Naive thymus-derived CD4-positive, alpha-beta T cell (primary cell): ENCODE results near the gene CRHBP. TPM values are rescaled to one million over a fixed set of nuclear protein-coding genes. Genes with fewer than 3 reads are reported as not detected.
"Not testable (repeated sequence)": the region's sequence is repeated elsewhere in the genome, so short reads cannot be mapped to it uniquely, and the experiment has no call there.

Experiments
- ATAC-seq: fragments of 150-1000 bp; cut with Tn5 transposase; 2 replicates; pipeline ENCODE4 v1.10.0; 2021; ENCODE audit warnings: mild to moderate bottlenecking, moderate library complexity
- CTCF ChIA-PET: fragments of 350-600 bp; sonication (Branson Sonifier 250); formaldehyde crosslinking; loops from one replicate; lab custom pipeline; 2021; ENCODE audit warnings: antibody characterized with exemption; lab: Charles Lee
- POLR2A ChIA-PET: fragments of 350-600 bp; sonication (Branson Sonifier 250); formaldehyde crosslinking; loops from one replicate; lab custom pipeline; 2021; ENCODE audit warnings: antibody characterized with exemption, inconsistent platforms; lab: Charles Lee
- DNase-seq, 9 donors: peaks; one replicate each; pipeline versions ENCODE4 v3.0.0 to v3.0.0-alpha.2; 2020 to 2022; ENCODE audit warnings: mixed read lengths in 1 of 9
- H3K27ac ChIP-seq: one replicate; pipeline ENCODE4 v1.7.0; 2013; ENCODE audit warnings: mild to moderate bottlenecking, low read depth, low read length, moderate library complexity
- H3K27me3 ChIP-seq, 2 donors: one replicate each; pipeline ENCODE4 v1.7.0; 2013; ENCODE audit warnings: low read length in 2 of 2, mild to moderate bottlenecking in 2 of 2, moderate library complexity in 2 of 2; ENCODE audit not compliant: control insufficient read depth in 2 of 2, insufficient read depth in 2 of 2
- H3K36me3 ChIP-seq, 3 experiments: 1 replicate in 2 of 3; 2 replicates in 1 of 3; pipeline ENCODE4 v1.7.0; 2013; ENCODE audit warnings: low read length in 3 of 3, mild to moderate bottlenecking in 3 of 3, moderate library complexity in 1 of 3; ENCODE audit not compliant: insufficient read depth in 3 of 3, control insufficient read depth in 2 of 3
- H3K4me1 ChIP-seq, 2 donors: one replicate each; pipeline ENCODE4 v1.7.0; 2013; ENCODE audit warnings: low read length in 2 of 2, mild to moderate bottlenecking in 2 of 2, moderate library complexity in 1 of 2; ENCODE audit not compliant: control insufficient read depth in 2 of 2, insufficient read depth in 2 of 2
- H3K4me3 ChIP-seq: 2 replicates; pipeline ENCODE4 v1.7.0; 2013; ENCODE audit warnings: mild to moderate bottlenecking, low read length
- H3K9me3 ChIP-seq, 3 experiments: 1 replicate in 2 of 3; 2 replicates in 1 of 3; pipeline ENCODE4 v1.7.0; 2013; ENCODE audit warnings: low read length in 3 of 3; ENCODE audit not compliant: control insufficient read depth in 2 of 3
- H3K27ac Mint-ChIP-seq, 9 donors: one replicate each; pipeline ENCODE4 v1.8.0; 2020 to 2022; ENCODE audit warnings: mixed read lengths in 9 of 9, mild to moderate bottlenecking in 8 of 9, moderate library complexity in 5 of 9, inconsistent platforms in 2 of 9
- H3K27me3 Mint-ChIP-seq, 5 donors: one replicate each; pipeline ENCODE4 v1.8.0; 2021 to 2022; ENCODE audit warnings: mixed read lengths in 5 of 5, mild to moderate bottlenecking in 1 of 5
- H3K36me3 Mint-ChIP-seq, 5 donors: one replicate each; pipeline ENCODE4 v1.8.0; 2020 to 2022; ENCODE audit warnings: mixed read lengths in 5 of 5, mild to moderate bottlenecking in 3 of 5, inconsistent platforms in 1 of 5
- H3K4me1 Mint-ChIP-seq, 7 donors: one replicate each; pipeline ENCODE4 v1.8.0; 2020 to 2022; ENCODE audit warnings: mixed read lengths in 7 of 7, mild to moderate bottlenecking in 3 of 7, inconsistent platforms in 1 of 7
- H3K4me3 Mint-ChIP-seq, 10 donors: one replicate each; pipeline ENCODE4 v1.8.0; 2020 to 2022; ENCODE audit warnings: mild to moderate bottlenecking in 10 of 10, mixed read lengths in 10 of 10, moderate library complexity in 6 of 10, inconsistent platforms in 2 of 10
- H3K9me3 Mint-ChIP-seq, 11 donors: one replicate each; pipeline ENCODE4 v1.8.0; 2020 to 2022; ENCODE audit warnings: mixed read lengths in 11 of 11, mild to moderate bottlenecking in 4 of 11, inconsistent platforms in 1 of 11, moderate library complexity in 1 of 11
- intact Hi-C, 2 donors: fragments of 100-400 bp; cut with micrococcal nuclease; formaldehyde crosslinking; loops; one replicate each; pipeline ENCODE4 v1.15.1; 2023
- polyA plus RNA-seq, 2 donors: library from polyadenylated mRNA; unstranded; fragments of 300-500 nt; fragmentation: Illumina TruSeq; gene quantifications; one replicate each; pipeline ENCODE4 v1.2.3, GENCODE V29; 2021
- total RNA-seq, 6 experiments: library from RNA in 5 of 6; stranded (reverse) in 5 of 6; gene quantifications; 1 replicate in 5 of 6; 2 replicates in 1 of 6; pipeline ENCODE4 v1.2.3 and lab custom pipeline; 2021 to 2026

The CRHBP gene
- total and polyA plus RNA-seq, 7 experiments from 2014 or later, result 0.60 to 3.2 TPM; not detected in 5

DNA sequence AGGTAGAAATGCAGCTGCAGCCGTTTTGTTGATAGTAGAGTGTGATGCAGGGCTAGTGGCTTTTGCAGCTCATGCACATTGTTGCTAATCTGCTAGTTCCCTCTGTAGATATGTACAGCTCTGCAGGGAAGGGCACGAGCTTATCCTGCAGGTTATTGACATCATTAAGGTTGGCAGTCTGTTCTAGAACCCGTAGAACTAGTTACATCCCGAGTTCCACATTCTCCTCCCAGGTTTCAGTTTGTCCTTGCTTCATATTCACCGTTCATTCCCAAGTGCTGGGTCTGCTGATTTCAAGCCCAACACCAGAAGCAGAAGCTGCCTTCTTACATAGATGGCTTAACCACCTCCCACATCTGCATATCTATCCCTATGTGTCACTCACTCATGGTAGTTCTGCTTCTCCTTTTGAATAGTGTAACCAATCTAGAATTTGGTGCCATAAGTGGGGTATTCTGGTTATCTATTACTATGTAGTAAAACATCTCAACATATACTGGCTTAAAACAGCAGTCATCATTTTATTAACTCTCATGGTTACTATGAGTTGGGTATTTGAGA lies 38.1 kb downstream of the CRHBP start:
- H3K36me3 ChIP-seq, result no peaks in the 10 kb centered on the region
- H3K27ac Mint-ChIP-seq, result no peak overlapping the region
- H3K9me3 Mint-ChIP-seq, result no peaks in the 10 kb centered on the region
- no peaks in the 10 kb centered on the region for H3K27me3 ChIP-seq
- no peaks in the 10 kb centered on the region for H3K4me1 Mint-ChIP-seq
- no peak for DNase-seq
- no peak overlapping the region for H3K4me3 ChIP-seq
- ChIA-PET CTCF (no interaction called here), POLR2A (no interaction called here)
- H3K4me1 ChIP-seq, result no peaks in the 10 kb centered on the region
- intact Hi-C loops, result no loop called here
- H3K36me3 Mint-ChIP-seq, result no peaks in the 10 kb centered on the region
- H3K9me3 ChIP-seq, result no peaks in the 10 kb centered on the region
- no peak for ATAC-seq
- H3K4me3 Mint-ChIP-seq, result no peak overlapping the region
- no peak overlapping the region for H3K27ac ChIP-seq
- H3K27me3 Mint-ChIP-seq, result peaks cover 1 to 9% (median 7%) of the 10 kb centered on the region in 5 donors

DNA sequence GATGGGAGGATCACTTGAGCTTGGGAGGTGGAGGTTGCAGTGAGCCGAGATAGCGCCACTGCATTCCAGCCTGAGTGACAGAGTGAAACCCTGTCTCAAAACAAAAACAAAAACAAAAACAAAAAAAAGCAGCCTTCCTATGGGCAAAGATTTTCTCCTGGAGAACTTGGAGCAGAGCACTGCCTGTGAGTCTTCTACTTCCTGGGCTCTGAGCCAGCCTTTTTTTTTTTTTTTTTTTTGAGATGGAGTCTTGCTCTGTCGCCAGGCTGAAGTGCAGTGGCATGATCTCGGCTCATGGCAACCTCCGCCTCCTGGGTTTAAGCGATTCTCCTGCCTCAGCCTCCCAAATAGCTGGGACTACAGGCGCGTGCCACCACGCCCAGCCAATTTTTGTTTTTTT lies 40.6 kb downstream of the CRHBP start:
- POLR2A ChIA-PET, H3K27ac ChIP-seq, H3K4me1 ChIP-seq, CTCF ChIA-PET, H3K9me3 ChIP-seq, H3K9me3 Mint-ChIP-seq, ATAC-seq, H3K4me1 Mint-ChIP-seq, DNase-seq, intact Hi-C loops, H3K36me3 ChIP-seq, H3K4me3 Mint-ChIP-seq, H3K27ac Mint-ChIP-seq, H3K36me3 Mint-ChIP-seq, H3K4me3 ChIP-seq, H3K27me3 ChIP-seq: not testable (repeated sequence)
- peaks cover 8 to 20% (median 14%) of the 10 kb centered on the region in 5 donors for H3K27me3 Mint-ChIP-seq

DNA sequence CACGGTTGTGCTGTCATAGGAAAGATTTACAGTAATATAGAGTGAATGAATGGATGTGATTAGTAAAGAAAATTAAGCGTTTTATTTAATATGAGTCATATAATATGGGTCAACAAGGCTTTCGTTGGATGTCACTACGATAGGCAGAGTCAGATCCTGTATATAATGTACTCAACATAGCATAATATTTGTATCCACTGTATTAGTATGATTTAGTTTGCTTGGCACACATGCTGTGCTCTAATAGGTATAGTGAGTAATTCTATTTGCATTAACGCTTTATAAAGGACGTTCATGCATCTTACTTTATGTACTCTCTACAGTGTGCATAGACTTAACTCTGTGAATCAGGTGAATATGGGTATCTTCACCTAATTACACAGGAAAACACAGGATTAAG lies 41.5 kb downstream of the CRHBP start:
- Mint-ChIP-seq H3K36me3 (no peaks in the 10 kb centered on the region), H3K9me3 (no peaks in the 10 kb centered on the region), H3K27ac (no peak overlapping the region), H3K27me3 (peaks cover 8 to 25% (median 17%) of the 10 kb centered on the region in 5 donors), H3K4me1 (no peaks in the 10 kb centered on the region), H3K4me3 (no peak overlapping the region)
- Histone ChIP-seq H3K4me1 (no peaks in the 10 kb centered on the region), H3K36me3 (no peaks in the 10 kb centered on the region), H3K27ac (no peak overlapping the region), H3K9me3 (no peaks in the 10 kb centered on the region), H3K27me3 (no peaks in the 10 kb centered on the region), H3K4me3 (no peak overlapping the region)
- intact Hi-C loops, result no loop called here
- ChIA-PET CTCF (no interaction called here), POLR2A (no interaction called here)
- ATAC-seq, result no peak
- DNase-seq, result no peak

DNA sequence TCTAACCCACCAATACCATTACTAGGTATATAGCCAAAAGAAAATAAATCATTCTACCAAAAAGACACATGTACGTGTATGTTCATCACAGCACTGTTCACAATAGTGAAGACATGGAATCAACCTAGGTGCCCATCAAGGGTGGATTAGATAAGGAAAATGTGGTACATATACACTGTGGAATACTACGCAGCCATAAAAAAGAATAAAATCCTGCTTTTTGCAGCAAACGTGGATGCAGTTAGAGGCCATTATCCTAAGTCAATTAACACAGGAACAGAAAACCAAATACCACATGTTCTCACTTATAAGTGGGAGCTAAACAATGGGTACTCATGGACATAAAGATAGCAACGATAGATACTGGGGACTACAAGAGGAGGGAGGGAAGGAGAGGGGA lies 45.4 kb downstream of the CRHBP start:
- H3K27ac ChIP-seq, H3K4me1 Mint-ChIP-seq, intact Hi-C loops, H3K4me3 ChIP-seq, H3K27ac Mint-ChIP-seq, H3K9me3 Mint-ChIP-seq, H3K4me3 Mint-ChIP-seq, H3K4me1 ChIP-seq, ATAC-seq, H3K36me3 Mint-ChIP-seq, H3K9me3 ChIP-seq, H3K36me3 ChIP-seq, POLR2A ChIA-PET, DNase-seq, H3K27me3 ChIP-seq: not testable (repeated sequence)
- CTCF ChIA-PET, result interaction anchor here (0.6 kb wide), 2 partner anchors 9 to 15 kb away, joined by 3 to 6 read pairs; no protein-coding TSS in a partner anchor
- peaks cover 19 to 32% (median 26%) of the 10 kb centered on the region in 5 donors for H3K27me3 Mint-ChIP-seq

DNA sequence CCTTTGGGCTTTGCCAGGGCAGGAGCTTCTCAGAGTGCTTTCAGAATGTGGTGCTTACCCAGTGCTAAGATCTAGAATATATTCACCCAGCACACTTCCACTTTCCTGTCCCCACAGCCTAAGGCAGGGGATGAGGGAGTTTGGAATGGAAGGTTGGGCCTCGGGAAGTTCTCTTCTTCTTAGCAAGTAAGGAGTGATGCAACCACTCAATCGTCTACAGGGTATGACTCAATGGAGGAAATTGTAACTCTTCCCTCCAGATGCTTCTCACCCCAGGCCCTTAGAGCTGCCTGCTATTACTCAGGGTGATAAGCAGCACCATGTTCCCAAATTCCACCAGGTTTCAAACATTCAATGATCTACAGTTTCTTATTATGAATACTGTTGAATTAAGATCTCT lies 46.6 kb downstream of the CRHBP start:
- CTCF ChIA-PET, result no interaction called here
- H3K27me3 Mint-ChIP-seq, result peaks cover 24 to 35% (median 30%) of the 10 kb centered on the region in 5 donors
- no peaks in the 10 kb centered on the region for H3K4me1 Mint-ChIP-seq
- H3K36me3 Mint-ChIP-seq, result no peaks in the 10 kb centered on the region
- H3K27me3 ChIP-seq, result no peaks in the 10 kb centered on the region
- no peaks in the 10 kb centered on the region for H3K9me3 ChIP-seq
- no peak overlapping the region for H3K27ac ChIP-seq
- no peak overlapping the region for H3K27ac Mint-ChIP-seq
- intact Hi-C loops, result no loop called here
- H3K4me1 ChIP-seq, result no peaks in the 10 kb centered on the region
- no peak overlapping the region for H3K4me3 Mint-ChIP-seq
- H3K4me3 ChIP-seq, result no peak overlapping the region
- DNase-seq (no peak), ATAC-seq (peak; percentile 55)
- no peaks in the 10 kb centered on the region for H3K9me3 Mint-ChIP-seq
- POLR2A ChIA-PET, result no interaction called here
- no peaks in the 10 kb centered on the region for H3K36me3 ChIP-seq

DNA sequence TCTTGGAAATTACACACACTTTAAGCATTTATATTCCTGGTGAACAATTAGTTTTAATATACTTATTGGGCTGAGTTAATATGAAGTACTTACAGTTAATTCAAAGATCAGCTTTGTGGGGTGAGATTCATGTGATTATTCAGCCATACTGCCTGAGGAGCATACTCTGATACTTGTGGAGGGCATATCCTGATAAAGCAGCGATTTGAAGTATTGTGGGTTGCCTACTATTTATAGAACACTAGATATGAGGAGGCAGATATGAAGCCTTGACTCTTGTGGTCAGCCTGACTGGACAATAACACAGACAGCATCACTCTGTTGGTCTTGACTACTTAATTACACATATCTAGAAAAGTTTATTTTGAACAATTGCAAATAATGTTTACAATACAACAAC lies 50.4 kb downstream of the CRHBP start:
- no peaks in the 10 kb centered on the region for H3K9me3 Mint-ChIP-seq
- Histone ChIP-seq H3K27ac (no peak overlapping the region), H3K4me1 (no peaks in the 10 kb centered on the region), H3K4me3 (no peak overlapping the region), H3K9me3 (no peaks in the 10 kb centered on the region), H3K27me3 (no peaks in the 10 kb centered on the region), H3K36me3 (no peaks in the 10 kb centered on the region)
- H3K27ac Mint-ChIP-seq, result no peak overlapping the region
- ATAC-seq, result no peak
- DNase-seq, result no peak
- H3K4me3 Mint-ChIP-seq, result no peak overlapping the region
- POLR2A ChIA-PET, result no interaction called here
- CTCF ChIA-PET, result no interaction called here
- H3K36me3 Mint-ChIP-seq, result no peaks in the 10 kb centered on the region
- H3K27me3 Mint-ChIP-seq, result peaks cover 24 to 49% (median 30%) of the 10 kb centered on the region in 5 donors
- intact Hi-C loops, result no loop called here
- no peaks in the 10 kb centered on the region for H3K4me1 Mint-ChIP-seq

DNA sequence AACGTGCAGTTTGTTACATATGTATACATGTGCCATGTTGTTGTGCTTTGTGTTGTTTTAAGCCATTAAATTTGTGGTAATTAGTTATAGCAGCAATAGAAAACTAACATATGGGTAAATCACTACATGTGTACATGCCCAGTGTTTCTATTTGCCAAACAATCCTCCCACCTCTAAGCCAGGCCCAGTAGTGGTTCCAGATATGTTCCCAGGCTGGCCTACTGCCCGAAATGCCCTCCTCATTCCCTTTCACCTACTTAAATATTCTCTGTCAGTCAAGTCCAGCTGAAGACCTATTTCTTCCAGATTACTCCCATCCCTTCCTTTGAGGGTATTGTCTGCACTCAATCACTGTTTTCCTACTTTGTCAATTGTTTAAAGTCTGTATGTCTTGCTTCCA lies 53.3 kb downstream of the CRHBP start:
- Histone ChIP-seq H3K4me1 (no peaks in the 10 kb centered on the region), H3K4me3 (no peak overlapping the region), H3K27ac (no peak overlapping the region), H3K27me3 (no peaks in the 10 kb centered on the region), H3K9me3 (no peaks in the 10 kb centered on the region), H3K36me3 (no peaks in the 10 kb centered on the region)
- Mint-ChIP-seq H3K9me3 (peaks cover 0 to 4% (median 0%) of the 10 kb centered on the region in 11 donors), H3K4me1 (no peaks in the 10 kb centered on the region), H3K4me3 (no peak overlapping the region), H3K27me3 (peaks cover 24 to 48% (median 31%) of the 10 kb centered on the region in 5 donors), H3K27ac (no peak overlapping the region), H3K36me3 (no peaks in the 10 kb centered on the region)
- ATAC-seq (no peak), DNase-seq (no peak)
- POLR2A ChIA-PET, result no interaction called here
- CTCF ChIA-PET, result no interaction called here
- intact Hi-C loops, result no loop called here
